ENCODE results near the gene ZNF146.
"Not testable (repeated sequence)": the region's sequence is repeated elsewhere in the genome, so short reads cannot be mapped to it uniquely, and the experiment has no call there.

The ZNF146 gene

DNA sequence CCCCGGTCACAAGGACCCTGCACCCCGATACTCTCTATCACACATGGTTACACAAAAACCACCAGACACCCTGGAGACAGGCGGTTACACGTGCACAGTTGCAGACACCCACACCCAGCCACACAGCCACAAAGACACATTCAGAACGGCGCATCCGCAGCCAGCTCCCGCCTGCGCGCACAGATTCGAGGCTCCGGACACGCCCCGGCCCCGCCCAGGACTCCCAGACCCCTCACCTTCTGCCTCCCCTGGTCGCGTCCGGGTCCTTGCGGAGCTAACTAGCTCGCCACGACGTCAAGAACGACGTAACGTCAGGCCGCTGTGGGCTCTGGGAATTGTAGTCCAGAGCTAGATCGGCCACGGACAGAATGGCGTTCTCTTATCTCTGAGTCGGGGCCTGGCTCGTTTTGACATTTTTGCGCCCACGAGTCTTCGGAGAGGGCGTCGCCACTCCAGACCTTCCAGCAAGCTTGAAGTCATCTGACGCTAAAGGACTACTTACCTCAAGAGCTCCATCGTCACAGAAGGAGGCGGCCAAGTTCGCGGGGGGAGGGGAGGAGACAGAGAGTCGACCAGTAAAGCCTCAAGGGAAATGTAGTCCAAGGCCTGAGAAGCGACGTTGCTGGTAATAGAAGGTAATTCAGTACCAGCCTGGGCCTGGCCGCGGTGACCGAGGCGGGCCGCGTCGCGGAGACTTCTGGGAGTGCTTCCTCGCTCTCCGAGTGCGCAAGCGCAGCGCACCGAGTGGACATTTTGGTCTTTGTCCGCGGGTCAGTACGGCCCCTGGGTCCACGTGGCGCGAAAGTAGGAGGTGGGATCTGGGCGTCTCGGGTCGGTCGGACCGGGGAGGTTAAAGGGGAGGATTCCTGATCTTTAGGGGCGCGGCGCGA, at the start of gene ZNF146, which contains the start of gene ZNF565:
TSS of gene ZNF146 (plus strand) at position 721 of the 890 bp plus-strand sequence. CDS start 21,335 bp downstream, outside the sequence.
TSS of gene ZNF565 (minus strand) at position 280 of the 890 bp plus-strand sequence. CDS start 12,680 bp downstream, outside the sequence.
- ATAC-seq: peak; percentile 89 to 91

DNA sequence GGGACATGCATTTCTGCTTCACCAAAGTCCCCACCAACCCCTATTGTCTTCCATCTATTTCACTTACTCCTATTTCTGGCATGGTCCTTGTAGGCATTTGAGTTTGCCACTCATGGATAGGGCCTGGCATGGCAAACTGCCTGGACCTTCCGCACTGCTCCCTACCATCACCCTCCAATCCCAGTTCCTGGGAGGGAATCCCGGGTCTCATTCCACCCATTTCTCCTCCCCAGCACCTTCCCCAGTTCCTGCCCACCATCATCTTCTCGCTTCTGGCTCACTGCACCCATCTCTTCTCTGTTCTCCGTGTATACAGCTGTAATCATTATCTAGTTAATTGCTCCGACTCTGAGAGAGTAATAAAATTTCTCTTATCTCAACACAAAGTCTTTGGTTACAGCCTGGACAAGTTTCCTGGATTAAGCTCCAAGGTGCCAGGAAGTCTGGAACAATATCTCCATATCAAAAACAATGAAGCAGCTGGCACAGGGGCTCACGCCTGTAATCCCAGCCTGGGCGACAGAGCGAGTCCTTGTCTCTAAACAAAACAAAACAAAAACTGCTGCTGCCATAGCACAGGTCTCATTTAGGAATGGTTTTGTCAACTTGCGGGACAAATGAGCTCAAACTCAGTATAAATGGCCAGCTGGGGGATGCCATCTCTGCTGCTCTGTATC, 45.7 kb upstream of the ZNF146 start:
- no peak for ATAC-seq

DNA sequence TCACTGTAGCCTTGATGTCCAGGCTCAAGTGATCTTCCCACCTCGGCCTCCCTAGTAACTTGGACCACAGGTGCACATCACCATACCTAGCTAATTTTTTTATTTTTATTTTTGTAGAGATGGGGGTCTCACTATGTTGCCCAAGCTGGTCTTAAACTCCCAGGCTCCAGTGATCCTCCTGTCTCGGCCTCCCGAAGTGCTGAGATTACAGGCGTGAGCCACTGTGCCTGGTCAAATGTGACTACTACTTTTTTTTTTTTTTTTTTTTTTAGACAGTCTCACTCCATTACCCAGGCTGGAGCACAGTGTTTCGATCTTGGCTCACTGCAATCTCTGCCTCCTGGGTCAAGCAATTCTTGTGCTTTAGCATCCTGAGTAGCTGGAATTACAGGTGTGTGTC, 42.1 kb upstream of the ZNF146 start:
- no peak for ATAC-seq

DNA sequence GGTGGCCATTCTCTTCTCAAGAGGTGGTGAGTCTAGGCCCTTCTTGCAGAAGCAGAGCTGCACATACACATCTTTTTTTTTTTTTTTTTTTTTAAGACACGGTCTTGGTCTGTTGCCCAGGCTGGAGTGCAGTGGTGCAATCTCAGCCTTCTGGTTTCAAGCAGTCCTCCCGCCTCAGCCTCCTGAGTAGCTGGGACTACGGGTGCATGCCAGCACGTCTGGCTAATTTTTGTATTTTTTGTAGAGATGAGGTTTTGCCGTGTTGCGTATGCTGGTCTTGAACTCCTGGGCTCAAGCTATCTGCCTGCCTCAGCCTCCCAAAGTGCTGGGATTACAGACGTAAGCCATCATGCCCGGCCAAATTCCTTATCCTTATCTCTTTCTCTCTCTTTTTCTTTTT, 41.1 kb upstream of the ZNF146 start:
- not testable (repeated sequence) for ATAC-seq

DNA sequence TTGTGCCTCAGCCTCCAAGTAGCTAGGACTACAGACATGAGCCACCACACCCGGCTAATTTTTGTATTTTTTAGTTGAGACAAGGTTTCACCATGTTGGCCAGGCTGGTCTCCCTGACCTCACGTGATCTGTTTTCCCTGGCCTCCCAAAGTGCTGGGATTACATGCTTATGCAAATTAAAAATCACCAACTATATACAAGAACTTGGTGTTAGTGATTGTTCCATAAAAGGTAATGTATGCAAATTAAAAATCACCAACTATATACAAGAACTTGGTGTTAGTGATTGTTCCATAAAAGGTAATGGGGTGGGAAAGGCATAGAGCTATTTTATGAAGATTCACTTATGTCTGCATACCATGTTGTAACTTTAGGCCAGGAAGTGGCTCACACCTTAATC, 35.8 kb upstream of the ZNF146 start:
- not testable (repeated sequence) for ATAC-seq

GRCh38 chr19:36182612-36183244, 32.2 kb upstream of the ZNF146 start:
- ATAC-seq: no peak

- no peak for ATAC-seq
Observed at GRCh38 chr19:36183245-36183628, 31.7 kb upstream of the ZNF146 start.

GRCh38 chr19:36186722-36187121, 28.2 kb upstream of the ZNF146 start:
- not testable (repeated sequence) for ATAC-seq

- no peak for ATAC-seq
Observed at GRCh38 chr19:36196249-36196648, 18.7 kb upstream of the ZNF146 start.

GRCh38 chr19:36198119-36198518, 16.8 kb upstream of the ZNF146 start:
- ATAC-seq: no peak

GRCh38 chr19:36201684-36202083, 13.2 kb upstream of the ZNF146 start:
- ATAC-seq: no peak

DNA sequence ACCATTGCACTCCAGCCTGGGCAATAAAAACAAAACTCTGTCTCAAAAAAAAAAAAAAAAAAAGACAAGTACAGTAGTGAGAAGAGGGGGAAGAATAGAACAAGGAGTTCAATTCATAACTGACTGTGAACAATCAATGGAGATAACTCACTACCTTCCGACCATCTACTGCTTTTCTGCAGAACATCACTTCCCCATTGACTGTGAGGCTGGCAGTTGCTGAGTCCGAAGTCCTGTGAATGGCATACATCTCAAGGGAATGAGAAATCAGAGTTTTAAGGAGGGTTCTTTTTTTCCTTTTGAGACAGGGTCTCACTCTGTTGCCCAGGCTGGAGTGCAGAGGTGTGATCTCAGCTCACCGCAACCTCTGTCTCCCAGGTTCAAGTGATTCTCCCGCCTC, 11.6 kb upstream of the ZNF146 start:
- ATAC-seq: no peak

DNA sequence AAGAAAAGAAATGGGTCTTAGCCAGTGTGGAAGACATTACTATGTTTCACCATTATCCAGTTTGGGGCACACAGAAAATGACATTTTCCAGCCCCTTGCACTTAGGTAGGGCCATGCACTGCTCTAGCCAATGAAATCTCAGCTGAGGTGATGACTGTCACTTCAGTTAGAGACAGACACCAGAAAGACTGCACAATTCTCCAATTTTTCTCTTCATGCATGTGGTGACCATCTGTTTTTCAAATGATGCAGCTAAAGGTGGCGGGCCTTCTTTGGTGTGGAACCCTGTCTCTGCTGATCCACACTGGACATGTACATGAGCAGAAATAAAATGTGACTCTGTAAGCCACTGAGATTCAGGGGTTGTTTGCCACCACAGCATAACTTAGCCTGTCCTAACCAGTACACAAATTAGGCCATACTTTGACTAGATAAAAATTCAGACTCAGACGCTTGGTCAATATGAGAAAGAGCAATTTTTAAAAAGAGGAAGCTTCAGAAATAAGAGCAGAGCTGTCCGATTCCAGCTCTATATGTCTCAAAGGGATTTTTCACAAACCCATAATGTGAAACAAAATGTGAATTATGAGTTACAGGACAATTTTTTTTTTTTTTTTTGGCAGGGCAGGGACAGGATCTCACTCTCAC, 7.2 kb upstream of the ZNF146 start:
- ATAC-seq: peak in 1 of 2 donors; percentile 36

GRCh38 chr19:36209372-36209771, 5.5 kb upstream of the ZNF146 start:
- no peak for ATAC-seq

DNA sequence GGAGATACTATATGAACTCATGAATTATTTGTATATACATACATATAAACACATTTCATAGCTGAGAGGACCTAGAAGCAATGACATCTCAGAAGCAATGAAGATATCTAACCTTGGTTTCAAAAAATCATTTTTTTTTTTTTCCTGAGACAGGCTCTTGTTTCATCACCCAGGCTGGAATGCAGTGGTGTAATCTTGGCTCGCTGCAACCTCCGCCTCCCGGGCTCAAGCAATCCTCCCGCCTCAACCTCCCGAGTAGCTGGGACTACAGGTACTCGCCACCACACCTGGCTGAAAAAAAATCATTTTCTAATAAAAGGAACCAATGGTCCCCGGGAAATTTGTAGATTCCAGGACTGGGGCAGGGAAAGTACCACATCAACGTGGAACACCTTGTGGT, 4.4 kb upstream of the ZNF146 start:
- ATAC-seq: no peak

- no peak for ATAC-seq
Observed at GRCh38 chr19:36212895-36213294, 2.0 kb upstream of the ZNF146 start.

- peak; percentile 2 for ATAC-seq
Observed at GRCh38 chr19:36215276-36216123, 594 bp downstream of the ZNF146 start.

- no peak for ATAC-seq
Observed at GRCh38 chr19:36221474-36221873, 6.6 kb downstream of the ZNF146 start.

DNA sequence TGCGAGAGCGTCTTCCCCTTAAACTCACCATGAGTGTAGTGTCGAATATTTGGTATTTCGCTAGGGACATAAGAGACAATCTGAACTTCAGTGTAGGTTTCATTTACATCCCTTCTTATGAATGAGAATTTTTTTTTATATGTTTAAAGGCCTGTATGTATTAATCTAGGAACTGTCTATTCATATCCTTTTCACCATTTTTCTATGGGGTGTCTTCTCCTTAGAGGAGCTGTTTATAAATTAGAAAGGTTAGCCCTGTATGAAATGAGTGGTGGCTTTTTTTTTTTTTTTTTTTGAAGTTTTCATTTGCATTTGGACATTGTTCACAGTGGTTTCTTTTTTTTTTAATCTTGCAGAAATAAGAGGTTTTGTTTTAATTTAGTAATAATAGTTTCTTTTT, 7.6 kb downstream of the ZNF146 start:
- ATAC-seq: no peak

DNA sequence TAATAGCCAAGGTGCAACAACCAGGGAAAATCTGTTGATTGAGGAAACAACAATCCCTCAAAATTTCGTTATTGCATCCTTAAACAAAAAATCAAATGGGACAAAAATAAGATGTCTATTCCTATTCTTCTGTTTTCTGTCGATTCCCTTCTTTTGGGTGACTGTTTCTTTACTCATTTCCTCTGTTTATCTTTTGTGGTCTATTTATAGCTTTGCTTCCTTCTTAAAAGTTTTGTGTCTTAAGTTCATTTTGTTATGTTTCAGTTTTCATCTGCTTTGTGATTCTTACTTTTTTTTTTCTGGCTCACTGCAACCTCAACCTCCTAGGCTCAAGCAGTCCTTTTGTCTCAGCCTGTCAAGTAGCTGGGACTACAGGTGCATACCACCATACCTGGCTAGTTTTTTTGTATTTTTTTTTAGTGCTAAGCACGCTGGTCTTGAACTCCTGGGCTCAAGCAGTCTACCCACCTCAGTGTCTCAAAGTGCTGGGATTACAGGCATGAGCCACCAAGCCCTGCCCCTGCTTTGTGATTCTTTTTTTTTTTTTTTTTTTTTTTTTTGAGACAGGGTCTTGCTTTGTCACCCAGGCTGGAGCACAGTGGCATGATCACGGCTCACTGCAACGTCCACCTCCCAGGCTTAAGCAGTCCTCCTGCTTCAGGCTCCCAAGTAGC, 10.4 kb downstream of the ZNF146 start:
- ATAC-seq: no peak

GRCh38 chr19:36233626-36234025, 18.7 kb downstream of the ZNF146 start:
- not testable (repeated sequence) for ATAC-seq

All from activated CD4-positive, CD25-positive, alpha-beta regulatory T cell treated with anti-CD3 and anti-CD28 coated beads, Interleukin-2, amount 50 U/mL, for 24 hours (primary cell).